HG03571 (cell line): ENCODE results near the gene TTYH3.

Experiments
- ATAC-seq: cut with Tn5 transposase; IDR thresholded peaks from one replicate; pipeline ENCODE4 v1.9.1; 2021; ENCODE audit not compliant: unreplicated experiment

Gene TTYH3

DNA sequence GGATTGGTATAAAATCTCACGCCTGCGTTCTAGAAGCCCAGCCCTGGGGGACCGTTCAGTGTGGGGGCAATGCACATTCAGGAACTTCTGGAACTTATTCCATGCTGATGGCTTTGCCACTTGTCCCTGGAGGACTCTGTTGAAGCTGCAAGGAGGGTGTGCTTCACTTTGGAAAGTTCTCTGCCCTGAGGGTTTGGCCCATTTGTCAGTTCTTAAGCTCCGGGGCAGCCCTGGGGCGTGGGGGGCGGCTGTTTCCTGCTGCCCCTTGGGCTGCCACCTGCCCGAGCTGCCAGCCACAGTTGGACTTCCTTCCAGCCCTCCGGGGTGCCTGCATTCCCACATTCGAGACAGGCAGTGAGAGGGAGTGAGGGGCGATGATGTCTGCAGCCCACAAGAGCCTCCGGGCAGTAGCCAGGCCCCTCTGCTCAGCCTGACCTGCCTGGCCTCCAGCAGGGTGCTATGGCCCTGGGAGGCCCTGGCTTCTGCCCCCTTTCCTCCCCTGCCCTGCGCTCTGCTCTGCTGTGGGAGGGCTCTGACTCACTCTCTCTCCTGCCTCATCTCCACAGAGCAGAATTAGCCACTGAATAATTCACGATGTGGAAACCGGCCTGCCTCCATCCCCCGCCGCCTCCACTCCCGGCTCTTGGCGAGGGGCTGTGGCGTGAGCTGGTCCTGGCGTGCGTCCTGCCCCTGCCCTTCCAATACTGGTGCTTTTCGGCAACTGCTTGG, 1.9 kb downstream of the TTYH3 start:
- no peak for ATAC-seq

GRCh38 chr7:2634267-2635145, 2.7 kb downstream of the TTYH3 start:
- no peak for ATAC-seq

DNA sequence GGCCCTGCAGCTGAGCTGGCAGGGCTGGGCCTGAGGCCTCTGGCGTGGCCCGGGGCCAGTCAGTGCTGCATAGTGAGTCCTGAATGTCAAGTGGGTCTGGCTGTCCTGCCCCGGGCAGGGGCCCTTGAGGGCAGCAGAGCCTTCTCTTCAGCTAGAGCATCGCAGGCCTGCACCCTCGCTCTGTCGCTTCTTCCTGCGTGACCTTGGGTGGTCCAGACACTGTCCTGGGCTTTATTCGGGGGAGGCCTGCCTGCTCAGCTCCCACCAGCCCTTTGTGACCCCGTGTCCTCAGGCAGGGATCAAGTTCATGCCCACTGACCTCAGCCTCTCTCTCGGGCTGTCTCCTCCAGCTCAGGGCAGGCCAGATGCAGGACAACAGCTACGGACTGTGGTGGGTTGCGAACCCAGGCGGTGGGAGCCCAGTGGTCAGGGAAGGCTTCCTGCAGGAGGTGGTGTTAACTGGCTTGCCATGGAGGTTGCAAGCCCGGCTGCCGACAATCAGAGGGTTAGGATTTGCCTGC, 3.4 kb downstream of the TTYH3 start:
- ATAC-seq, result no peak

- ATAC-seq, result no peak
Measured at GRCh38 chr7:2635810-2636701, 4.3 kb downstream of the TTYH3 start.

GRCh38 chr7:2637066-2637471, 5.3 kb downstream of the TTYH3 start:
- no peak for ATAC-seq

- peak; percentile 32 for ATAC-seq
Measured at GRCh38 chr7:2637505-2638223, 5.9 kb downstream of the TTYH3 start.

GRCh38 chr7:2638224-2638991, 6.6 kb downstream of the TTYH3 start:
- ATAC-seq, result no peak

DNA sequence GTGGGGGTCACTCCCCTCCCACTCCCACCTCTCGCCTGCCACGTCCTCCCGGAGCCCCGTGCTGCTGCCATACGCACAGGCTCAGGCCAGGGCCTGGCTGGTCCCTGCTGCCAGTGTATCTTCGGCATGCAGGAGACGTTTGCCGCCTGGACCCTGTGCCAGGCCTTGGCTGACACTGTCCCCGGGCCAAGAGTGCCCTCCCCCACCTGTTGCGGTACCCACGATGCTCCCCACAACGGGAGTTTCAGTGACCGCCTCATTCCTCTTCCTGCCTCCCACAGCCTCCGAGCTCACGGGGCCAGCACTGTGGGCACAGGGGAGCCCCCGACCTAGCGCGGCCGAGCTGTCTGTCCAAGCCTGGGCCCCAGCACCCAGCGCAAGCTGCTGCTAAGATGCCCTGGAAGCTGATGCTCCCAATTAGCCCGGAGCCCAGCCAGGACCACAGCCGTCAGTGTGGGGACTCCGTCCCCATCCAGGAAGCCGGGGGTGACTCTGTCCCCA, 7.4 kb downstream of the TTYH3 start:
- ATAC-seq, result no peak

- no peak for ATAC-seq
Measured at GRCh38 chr7:2639695-2640481, 8.1 kb downstream of the TTYH3 start.

GRCh38 chr7:2640482-2640830, 8.7 kb downstream of the TTYH3 start:
- no peak for ATAC-seq

DNA sequence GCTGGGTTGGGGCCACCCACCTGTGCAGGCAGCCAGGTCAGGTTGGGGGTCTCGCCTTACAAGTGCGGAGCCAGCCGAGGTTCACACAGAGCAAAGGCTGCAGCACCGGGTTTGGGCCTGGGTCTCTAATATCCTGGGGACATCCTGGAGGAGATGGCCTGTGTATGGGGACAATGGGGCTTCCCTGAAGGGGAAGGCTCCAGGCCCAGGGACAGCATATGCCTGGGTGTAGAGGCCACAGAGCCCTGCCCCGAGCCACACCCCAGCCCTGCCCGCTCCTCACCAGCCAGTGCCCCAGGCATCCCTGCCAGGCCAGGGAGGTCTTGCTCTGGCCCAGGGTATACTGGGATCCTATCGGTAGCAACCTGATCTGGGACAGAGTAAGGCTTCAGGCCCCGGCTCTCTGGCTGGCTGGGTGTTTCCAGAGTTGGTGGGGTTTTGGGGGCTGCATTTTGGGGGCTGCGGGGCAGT, 9.1 kb downstream of the TTYH3 start:
- ATAC-seq, result no peak

GRCh38 chr7:2641406-2642393, 9.9 kb downstream of the TTYH3 start:
- peak; percentile 39 for ATAC-seq

DNA sequence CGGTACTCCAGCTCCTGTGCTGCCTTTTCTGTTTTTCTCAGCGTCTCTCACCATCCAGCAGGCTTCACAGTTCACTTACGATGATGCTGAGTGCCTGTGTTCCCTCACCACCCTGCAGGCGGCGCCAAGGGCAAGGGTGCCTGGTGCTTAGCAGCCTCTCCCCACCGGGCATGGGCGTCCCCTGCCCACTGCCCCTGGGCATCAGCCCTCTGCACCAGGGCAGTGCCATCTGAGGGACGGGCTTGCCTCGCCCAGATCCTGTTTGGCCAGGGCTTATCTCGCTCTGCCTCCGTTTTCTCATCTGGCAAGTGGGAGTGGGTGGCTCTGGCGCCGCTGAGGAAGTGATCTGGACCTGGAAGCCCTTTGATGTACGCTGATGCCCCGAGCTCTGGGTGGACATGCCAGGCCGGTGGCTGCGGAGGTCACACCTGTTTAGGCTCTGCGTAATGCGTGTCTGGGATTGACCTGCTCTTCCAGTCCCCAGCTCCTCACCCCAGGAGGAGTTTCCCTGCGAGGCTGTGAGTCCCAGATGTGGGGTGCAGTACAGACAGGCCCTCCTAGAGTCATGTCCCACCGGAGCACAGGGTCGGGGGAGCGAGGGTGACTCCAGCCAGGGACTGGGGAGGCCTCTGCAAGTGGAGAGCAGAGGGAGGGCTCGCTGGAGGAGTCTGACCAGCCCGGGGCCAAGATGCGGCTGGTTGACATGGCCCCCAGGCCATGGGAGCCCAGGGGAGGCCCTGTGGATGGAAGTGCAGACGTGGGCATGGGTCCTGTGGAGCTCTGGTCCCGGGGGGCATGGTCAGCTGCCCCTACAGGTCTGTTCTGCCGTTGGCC, 11.8 kb downstream of the TTYH3 start:
- ATAC-seq, result no peak

GRCh38 chr7:2644220-2644561, 12.4 kb downstream of the TTYH3 start:
- ATAC-seq, result no peak

DNA sequence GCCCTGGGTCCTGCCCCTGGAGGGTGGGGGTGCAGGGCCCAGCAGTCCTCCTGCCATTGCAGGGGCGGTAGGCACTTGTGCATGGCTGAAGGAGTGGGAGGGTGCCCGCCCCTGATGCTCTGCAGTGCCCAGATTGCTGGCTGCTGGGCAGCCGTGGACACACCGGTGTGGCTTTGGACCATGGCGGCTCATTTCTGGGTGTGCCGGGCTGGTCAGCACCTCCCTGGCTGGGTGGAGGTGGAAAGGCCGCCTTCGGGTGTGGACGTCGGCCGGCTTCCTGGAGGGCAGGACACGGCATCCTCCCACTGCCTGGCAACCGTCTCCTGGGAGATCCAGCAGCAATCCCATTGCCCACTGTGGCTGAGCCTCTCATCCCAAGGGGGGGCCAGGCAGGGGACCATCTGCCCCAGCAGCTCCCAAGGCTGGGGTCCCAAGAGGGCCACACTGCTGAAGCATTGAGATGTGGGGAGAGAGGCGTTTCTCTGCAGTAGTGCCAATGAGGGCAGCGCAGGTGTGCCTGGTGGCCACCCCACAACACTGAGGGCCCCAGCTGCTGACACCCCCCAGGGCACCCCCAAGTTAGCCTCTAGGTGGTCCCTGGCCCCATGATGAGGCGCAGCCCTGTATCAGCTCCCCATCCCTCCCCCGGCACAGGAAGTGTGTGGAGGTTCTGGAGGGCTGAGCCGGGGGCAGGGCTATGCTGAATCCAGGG, 12.9 kb downstream of the TTYH3 start:
- peak; percentile 25 for ATAC-seq

- ATAC-seq, result peak; percentile 65
Measured at GRCh38 chr7:2645274-2645868, 13.6 kb downstream of the TTYH3 start.
